Activated CD4-positive, alpha-beta T cell treated with anti-CD3 and anti-CD28 coated beads, Interleukin-2, amount 10 ng/mL, durations not matched to agents 24 days and 14 days (primary cell): ENCODE results near the gene CA9. TPM values are rescaled to one million over a fixed set of nuclear protein-coding genes. Genes with fewer than 3 reads are reported as not detected.
A peak's percentile ranks its signal among the peaks of the same experiment; 100 is the strongest.
"Not testable (repeated sequence)": the region's sequence is repeated elsewhere in the genome, so short reads cannot be mapped to it uniquely, and the experiment has no call there.

Experiments used
- DNase-seq: peaks from one replicate; pipeline ENCODE4 v3.0.0; 2022
- H3K27ac Mint-ChIP-seq: one replicate; pipeline ENCODE4 v1.8.0; 2022; ENCODE audit warnings: mild to moderate bottlenecking, mixed read lengths
- H3K27me3 Mint-ChIP-seq: one replicate; pipeline ENCODE4 v1.8.0; 2022; ENCODE audit warnings: mixed read lengths
- H3K36me3 Mint-ChIP-seq: one replicate; pipeline ENCODE4 v1.8.0; 2022; ENCODE audit warnings: low read depth, mild to moderate bottlenecking, mixed read lengths
- H3K4me1 Mint-ChIP-seq: one replicate; pipeline ENCODE4 v1.8.0; 2021; ENCODE audit warnings: mixed read lengths
- H3K4me3 Mint-ChIP-seq: one replicate; pipeline ENCODE4 v1.8.0; 2022; ENCODE audit warnings: mild to moderate bottlenecking, moderate library complexity, mixed read lengths
- H3K9me3 Mint-ChIP-seq: one replicate; pipeline ENCODE4 v1.8.0; 2021; ENCODE audit warnings: mixed read lengths
- intact Hi-C: fragments of 100-400 bp; cut with micrococcal nuclease; formaldehyde crosslinking; loops from one replicate; pipeline ENCODE4 v1.15.1; 2023
- total RNA-seq: library from RNA; stranded (reverse); gene quantifications from 2 replicates; pipeline ENCODE4 v1.2.3, GENCODE V29; 2022

The CA9 gene
- total RNA-seq, 1 donor from 2014 or later, result 0.82 TPM

GRCh38 chr9:35645736-35646135, 28.0 kb upstream of the CA9 start:
- peaks cover 33% of the 10 kb centered on the region for H3K4me1 Mint-ChIP-seq
- H3K9me3 Mint-ChIP-seq, DNase-seq, H3K27me3 Mint-ChIP-seq: not testable (repeated sequence)
- peak overlapping the region; percentile 96 for H3K27ac Mint-ChIP-seq
- peaks cover 33% of the 10 kb centered on the region for H3K36me3 Mint-ChIP-seq
- H3K4me3 Mint-ChIP-seq, result peak overlapping the region; percentile 92
- intact Hi-C loops, result loop anchor here (1.0 to 5.0 kb wide), 5 partner anchors 26 to 533 kb away; partner anchors contain the start of genes CREB3, TLN1 and TPM2

DNA sequence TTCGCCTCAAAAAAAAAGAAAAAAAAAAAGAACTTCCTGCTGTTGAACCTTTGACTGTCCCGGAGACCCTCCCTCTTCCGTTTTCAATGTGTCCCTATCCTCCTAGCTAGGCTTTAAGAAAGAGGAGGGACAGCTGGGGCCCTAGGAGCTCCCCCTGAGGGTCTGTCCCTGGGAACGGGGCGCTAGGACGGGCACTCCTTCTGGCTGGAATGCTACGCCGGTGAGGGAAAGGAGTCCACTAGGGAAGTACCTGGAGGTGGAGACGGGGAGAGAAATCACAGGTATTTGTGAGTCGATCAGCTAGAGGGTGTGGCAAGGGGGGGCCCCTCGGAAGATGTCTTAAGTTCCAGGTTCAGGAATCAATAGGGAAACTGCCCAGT, 27.6 kb upstream of the CA9 start:
- peak overlapping the region; percentile 92 for H3K4me3 Mint-ChIP-seq
- peaks cover 36% of the 10 kb centered on the region for H3K4me1 Mint-ChIP-seq
- no peaks in the 10 kb centered on the region for H3K27me3 Mint-ChIP-seq
- H3K36me3 Mint-ChIP-seq, result peaks cover 29% of the 10 kb centered on the region
- peak overlapping the region; percentile 96 for H3K27ac Mint-ChIP-seq
- no peaks in the 10 kb centered on the region for H3K9me3 Mint-ChIP-seq
- intact Hi-C loops, result loop anchor here (1.0 to 5.0 kb wide), 5 partner anchors 27 to 534 kb away; partner anchors contain the start of genes CREB3, TLN1 and TPM2
- DNase-seq, result no peak

DNA sequence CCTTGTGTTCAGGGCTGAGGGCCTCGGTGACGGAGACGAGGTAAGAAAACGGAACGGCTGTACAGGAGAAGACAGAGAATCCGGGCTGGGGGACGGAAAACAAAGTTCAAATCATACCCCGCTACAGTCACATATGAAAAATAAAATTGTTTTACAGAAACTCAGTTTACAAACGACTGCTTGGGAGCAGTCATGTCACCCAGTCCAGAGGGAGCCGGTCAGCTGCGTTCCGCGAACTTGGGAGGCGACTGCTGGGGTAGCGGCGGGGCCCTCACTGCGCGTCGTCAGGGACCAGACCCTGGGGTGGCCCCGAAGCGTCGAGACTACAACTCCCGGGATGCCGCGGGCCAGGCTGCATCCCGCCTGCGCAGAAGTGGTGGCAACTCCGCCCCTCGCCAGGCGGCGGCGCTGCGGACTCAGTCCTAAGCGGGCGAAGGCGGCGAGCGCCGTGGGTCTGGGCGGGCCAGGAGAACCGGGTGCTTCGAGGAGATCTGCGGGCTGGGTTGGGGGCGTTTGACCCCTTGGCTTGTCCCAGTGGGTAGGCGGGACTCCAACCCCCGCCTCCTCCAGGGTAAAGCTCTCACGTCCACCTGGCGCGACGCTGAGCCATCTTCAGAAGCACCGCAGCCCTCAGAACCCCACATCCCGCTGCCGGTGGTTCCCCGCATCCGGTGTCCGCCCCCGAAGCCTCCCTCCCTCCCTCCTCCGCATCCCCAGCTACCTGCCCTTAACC, 27.0 kb upstream of the CA9 start:
- H3K4me3 Mint-ChIP-seq, result peak overlapping the region; percentile 92
- H3K27ac Mint-ChIP-seq, result peak overlapping the region; percentile 96
- DNase-seq, result peak; percentile 98
- peaks cover 24% of the 10 kb centered on the region for H3K36me3 Mint-ChIP-seq
- intact Hi-C loops, result loop anchor here (1.0 to 5.0 kb wide), 6 partner anchors 11 to 534 kb away; partner anchors contain the start of genes CREB3, TLN1 and TPM2
- no peaks in the 10 kb centered on the region for H3K27me3 Mint-ChIP-seq
- no peaks in the 10 kb centered on the region for H3K9me3 Mint-ChIP-seq
- H3K4me1 Mint-ChIP-seq, result peaks cover 41% of the 10 kb centered on the region

DNA sequence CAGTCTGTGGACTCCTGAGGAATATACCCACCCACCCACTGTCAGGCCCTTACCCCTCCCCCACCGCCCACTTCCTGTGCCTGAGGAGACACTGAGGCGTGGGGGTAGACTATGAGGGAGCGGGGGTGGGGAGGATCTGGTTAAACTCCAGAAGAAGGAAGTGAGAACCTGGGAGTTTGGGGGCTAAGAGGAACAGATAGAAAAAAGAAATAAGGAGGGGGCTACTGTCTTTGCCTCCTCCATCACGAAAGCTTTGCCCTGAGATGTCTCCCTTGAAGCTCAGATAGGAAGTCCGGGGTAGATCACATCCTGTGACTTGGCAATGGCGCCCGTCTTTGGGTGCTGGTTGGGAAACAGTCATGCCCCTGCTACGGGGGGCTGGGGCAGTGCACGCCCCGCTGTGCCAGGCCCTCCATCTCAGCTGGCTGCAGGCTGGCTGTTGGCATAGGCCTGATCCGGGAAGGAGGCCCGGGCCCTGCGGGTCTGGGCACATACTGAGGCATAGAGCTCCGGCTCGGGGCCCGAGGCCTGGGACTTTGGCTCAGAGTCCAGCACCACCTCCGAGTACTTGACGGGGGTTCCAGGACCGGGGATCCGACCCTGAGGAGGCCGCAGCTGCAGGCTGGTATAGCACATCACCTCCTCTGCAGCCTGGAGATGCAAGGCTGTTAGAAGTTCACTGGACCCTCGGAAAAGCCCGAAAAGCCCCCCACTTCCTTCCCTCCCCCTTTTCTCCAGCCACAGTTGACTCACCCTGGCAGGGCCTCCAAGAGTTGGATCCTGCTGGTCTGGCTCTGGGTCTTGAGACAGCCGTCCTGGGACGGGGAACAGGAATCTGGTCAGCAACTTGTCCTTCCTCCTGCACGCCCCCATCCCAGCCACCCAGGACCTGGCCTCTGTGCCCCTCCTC, 24.0 kb upstream of the CA9 start:
- Mint-ChIP-seq H3K27me3 (no peaks in the 10 kb centered on the region), H3K9me3 (no peaks in the 10 kb centered on the region), H3K4me3 (peak overlapping the region; percentile 92), H3K27ac (peak overlapping the region; percentile 96), H3K4me1 (peaks cover 44% of the 10 kb centered on the region), H3K36me3 (peaks cover 14% of the 10 kb centered on the region)
- intact Hi-C loops, result loop anchor here (5.0 kb wide), 1 partner anchor 537 kb away; no protein-coding TSS in a partner anchor
- DNase-seq, result peak; percentile 84

- peak; percentile 81 for DNase-seq
- Mint-ChIP-seq H3K36me3 (peaks cover 14% of the 10 kb centered on the region), H3K27me3 (no peaks in the 10 kb centered on the region), H3K4me1 (peaks cover 43% of the 10 kb centered on the region), H3K9me3 (no peaks in the 10 kb centered on the region), H3K4me3 (peak within 1 kb of the TSS; percentile 92), H3K27ac (peak within 1 kb of the TSS; percentile 96)
- intact Hi-C loops, result no loop called here
Measured at GRCh38 chr9:35650341-35651158, 23.2 kb upstream of the CA9 start, which contains the start of gene SIT1. Gene SIT1, minus strand, starts transcription at chr9:35650931. Its CDS starts 78 bp downstream, at chr9:35650853.

- peak overlapping the region; percentile 51 for H3K27ac Mint-ChIP-seq
- H3K27me3 Mint-ChIP-seq, result peaks cover 3% of the 10 kb centered on the region
- H3K4me1 Mint-ChIP-seq, result peaks cover 52% of the 10 kb centered on the region
- no peak for DNase-seq
- peaks cover 14% of the 10 kb centered on the region for H3K36me3 Mint-ChIP-seq
- intact Hi-C loops, result no loop called here
- H3K4me3 Mint-ChIP-seq, result peak overlapping the region; percentile 56
- no peaks in the 10 kb centered on the region for H3K9me3 Mint-ChIP-seq
Measured at GRCh38 chr9:35651956-35652828, 21.5 kb upstream of the CA9 start.

DNA sequence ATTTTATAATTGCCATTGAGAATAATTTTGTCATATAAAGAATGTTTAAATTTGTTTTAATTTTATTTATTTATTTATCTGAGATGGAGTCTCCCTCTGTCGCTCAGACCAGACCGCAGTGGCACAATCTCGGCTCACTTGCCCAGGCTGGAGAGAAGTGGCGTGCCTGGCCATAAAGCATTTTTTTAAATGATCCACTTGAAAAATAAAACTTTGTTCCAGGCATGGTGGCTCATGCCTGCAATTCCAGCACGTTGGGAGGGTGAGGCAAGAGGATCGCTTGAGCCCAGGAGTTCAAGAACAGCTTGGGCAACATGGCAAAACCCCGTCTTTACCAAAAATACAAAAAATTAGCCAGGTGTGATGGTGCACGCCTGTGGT, 20.9 kb upstream of the CA9 start:
- H3K4me3 Mint-ChIP-seq, result no peak overlapping the region
- intact Hi-C loops, result no loop called here
- DNase-seq, result no peak
- H3K27ac Mint-ChIP-seq, result peak overlapping the region; percentile 45
- peaks cover 52% of the 10 kb centered on the region for H3K4me1 Mint-ChIP-seq
- peaks cover 2% of the 10 kb centered on the region for H3K9me3 Mint-ChIP-seq
- H3K36me3 Mint-ChIP-seq, result peaks cover 13% of the 10 kb centered on the region
- H3K27me3 Mint-ChIP-seq, result peaks cover 5% of the 10 kb centered on the region

GRCh38 chr9:35653611-35654010, 20.1 kb upstream of the CA9 start:
- peaks cover 4% of the 10 kb centered on the region for H3K9me3 Mint-ChIP-seq
- DNase-seq, result no peak
- no peak overlapping the region for H3K4me3 Mint-ChIP-seq
- peaks cover 46% of the 10 kb centered on the region for H3K4me1 Mint-ChIP-seq
- intact Hi-C loops, result no loop called here
- H3K36me3 Mint-ChIP-seq, result peaks cover 10% of the 10 kb centered on the region
- H3K27me3 Mint-ChIP-seq, result peaks cover 7% of the 10 kb centered on the region
- no peak overlapping the region for H3K27ac Mint-ChIP-seq

GRCh38 chr9:35656348-35656747, 17.4 kb upstream of the CA9 start:
- H3K9me3 Mint-ChIP-seq, result peaks cover 4% of the 10 kb centered on the region
- H3K36me3 Mint-ChIP-seq, result peaks cover 25% of the 10 kb centered on the region
- H3K4me1 Mint-ChIP-seq, result peaks cover 57% of the 10 kb centered on the region
- H3K27ac Mint-ChIP-seq, result peak overlapping the region; percentile 99
- peak overlapping the region; percentile 92 for H3K4me3 Mint-ChIP-seq
- H3K27me3 Mint-ChIP-seq, result peaks cover 7% of the 10 kb centered on the region
- intact Hi-C loops, result loop anchor here (2.0 to 5.0 kb wide), 2 partner anchors 52 to 156 kb away; partner anchors contain the start of genes SPAG8 and TESK1
- no peak for DNase-seq

GRCh38 chr9:35656831-35657545, 16.7 kb upstream of the CA9 start:
- Mint-ChIP-seq H3K36me3 (peaks cover 30% of the 10 kb centered on the region), H3K27ac (peak overlapping the region; percentile 99), H3K4me3 (peak overlapping the region; percentile 92), H3K9me3 (peaks cover 4% of the 10 kb centered on the region), H3K4me1 (peaks cover 55% of the 10 kb centered on the region), H3K27me3 (peaks cover 7% of the 10 kb centered on the region)
- DNase-seq, result no peak
- intact Hi-C loops, result loop anchor here (1.0 to 5.0 kb wide), 3 partner anchors 10 to 155 kb away; partner anchors contain the start of genes SPAG8 and TESK1

DNA sequence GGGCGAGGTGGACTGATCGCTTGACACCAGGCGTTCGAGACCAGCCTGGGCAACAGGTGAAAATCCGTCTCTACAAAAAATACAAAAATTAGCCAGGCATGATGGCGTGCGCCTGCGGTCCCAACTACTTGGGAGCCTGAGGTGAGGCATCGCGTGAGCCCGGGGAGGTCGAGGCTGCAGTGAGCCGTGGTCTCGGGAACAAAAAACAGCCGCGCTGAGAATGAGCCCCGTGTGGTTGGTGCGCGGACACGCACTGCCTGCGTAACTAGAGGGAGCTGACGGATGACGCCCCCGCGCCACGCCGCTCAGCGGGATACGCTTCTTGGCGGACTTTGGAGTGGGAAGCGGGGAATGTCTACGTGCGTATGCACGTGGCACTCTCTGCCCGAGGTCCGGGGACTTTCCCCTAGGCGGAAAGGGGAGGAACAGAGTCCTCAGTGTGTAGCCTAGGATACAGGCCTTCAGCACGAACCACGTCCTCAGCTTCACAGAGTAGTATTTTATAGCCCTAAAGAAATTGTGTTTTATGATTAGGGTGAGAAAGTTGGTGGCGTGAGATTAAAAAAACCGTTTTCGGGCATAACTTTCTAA, 16.1 kb upstream of the CA9 start, which contains the start of gene RMRP:
Gene RMRP (minus strand): TSS at position 474 of the 591 bp plus-strand sequence.
- intact Hi-C loops, result loop anchor here (1.0 to 5.0 kb wide), 5 partner anchors 10 to 155 kb away; partner anchors contain the start of genes CREB3, SPAG8, TESK1 and TLN1
- Mint-ChIP-seq H3K4me3 (peak within 1 kb of the TSS; percentile 92), H3K27me3 (peaks cover 7% of the 10 kb centered on the region), H3K36me3 (peaks cover 34% of the 10 kb centered on the region), H3K4me1 (peaks cover 58% of the 10 kb centered on the region), H3K9me3 (peaks cover 4% of the 10 kb centered on the region), H3K27ac (peak within 1 kb of the TSS; percentile 99)
- DNase-seq, result peak; percentile 96
